Measurements from ENCODE around the gene SNRK.

The SNRK gene

DNA sequence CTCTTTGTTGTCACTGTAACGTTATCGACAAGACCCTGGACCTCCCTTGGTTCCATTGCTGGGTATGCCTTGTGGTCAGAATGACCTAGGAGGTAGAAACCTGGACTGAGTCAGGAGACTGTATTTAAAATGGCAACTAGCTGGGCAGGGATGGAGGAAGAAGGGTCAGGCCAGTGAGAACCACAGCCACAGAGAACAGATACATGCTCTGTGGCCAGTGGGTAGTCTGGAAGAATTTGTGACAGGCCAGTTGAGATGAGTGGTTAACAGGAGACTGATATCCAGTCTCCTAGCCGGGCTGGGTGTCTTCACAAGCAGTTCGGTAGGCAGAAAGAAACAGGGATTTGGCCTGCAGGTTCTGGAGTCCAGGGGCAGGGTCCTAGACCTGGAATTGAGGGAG is 58.9 kb downstream of the SNRK start:
- TF ChIP-seq EZH2 (IDR thresholded peaks at IDR 0.05; ENCODE audit: borderline replicate concordance, low read depth, low read length, severe bottlenecking): no peak
- TF ChIP-seq, protein P1, sequence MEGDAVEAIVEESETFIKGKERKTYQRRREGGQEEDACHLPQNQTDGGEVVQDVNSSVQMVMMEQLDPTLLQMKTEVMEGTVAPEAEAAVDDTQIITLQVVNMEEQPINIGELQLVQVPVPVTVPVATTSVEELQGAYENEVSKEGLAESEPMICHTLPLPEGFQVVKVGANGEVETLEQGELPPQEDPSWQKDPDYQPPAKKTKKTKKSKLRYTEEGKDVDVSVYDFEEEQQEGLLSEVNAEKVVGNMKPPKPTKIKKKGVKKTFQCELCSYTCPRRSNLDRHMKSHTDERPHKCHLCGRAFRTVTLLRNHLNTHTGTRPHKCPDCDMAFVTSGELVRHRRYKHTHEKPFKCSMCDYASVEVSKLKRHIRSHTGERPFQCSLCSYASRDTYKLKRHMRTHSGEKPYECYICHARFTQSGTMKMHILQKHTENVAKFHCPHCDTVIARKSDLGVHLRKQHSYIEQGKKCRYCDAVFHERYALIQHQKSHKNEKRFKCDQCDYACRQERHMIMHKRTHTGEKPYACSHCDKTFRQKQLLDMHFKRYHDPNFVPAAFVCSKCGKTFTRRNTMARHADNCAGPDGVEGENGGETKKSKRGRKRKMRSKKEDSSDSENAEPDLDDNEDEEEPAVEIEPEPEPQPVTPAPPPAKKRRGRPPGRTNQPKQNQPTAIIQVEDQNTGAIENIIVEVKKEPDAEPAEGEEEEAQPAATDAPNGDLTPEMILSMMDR (IDR thresholded peaks at IDR 0.05; ENCODE audit: borderline replicate concordance, extremely low read depth, low read length, poor library complexity, severe bottlenecking): no peak
- no peak for DNase-seq
- Histone ChIP-seq H3K79me2 (ENCODE audit: insufficient read depth, low read length) (peaks cover 7% of the 10 kb centered on the region), H3K9me3 (ENCODE audit: insufficient read depth, low read length, severe bottlenecking) (no peaks in the 10 kb centered on the region), H3K27me3 (ENCODE audit: insufficient read depth, low read length, poor library complexity) (no peaks in the 10 kb centered on the region), H3K36me3 (ENCODE audit: insufficient read depth, low read length) (peaks cover 87% of the 10 kb centered on the region), H3K4me2 (ENCODE audit: insufficient read depth, low read length) (no peak overlapping the region), H3K27ac (ENCODE audit: low read length) (peak overlapping the region; percentile 93), H3K4me3 (ENCODE audit: low read depth in 1 of 2, low read length in 2 of 2) (no peak overlapping the region), H2AFZ (ENCODE audit: low read depth, low read length) (no peak overlapping the region), H3K4me1 (ENCODE audit: insufficient read depth, low read length) (peaks cover 56% of the 10 kb centered on the region), H3K9ac (ENCODE audit: low read depth, low read length) (no peak overlapping the region), H4K20me1 (ENCODE audit: insufficient read depth, low read length) (0 out of 2 replicates have a peak, but pooled peaks cover 2% of the 10 kb centered on the region)
- ATAC-seq (ENCODE audit: insufficient read depth, low read depth): no peak

DNA sequence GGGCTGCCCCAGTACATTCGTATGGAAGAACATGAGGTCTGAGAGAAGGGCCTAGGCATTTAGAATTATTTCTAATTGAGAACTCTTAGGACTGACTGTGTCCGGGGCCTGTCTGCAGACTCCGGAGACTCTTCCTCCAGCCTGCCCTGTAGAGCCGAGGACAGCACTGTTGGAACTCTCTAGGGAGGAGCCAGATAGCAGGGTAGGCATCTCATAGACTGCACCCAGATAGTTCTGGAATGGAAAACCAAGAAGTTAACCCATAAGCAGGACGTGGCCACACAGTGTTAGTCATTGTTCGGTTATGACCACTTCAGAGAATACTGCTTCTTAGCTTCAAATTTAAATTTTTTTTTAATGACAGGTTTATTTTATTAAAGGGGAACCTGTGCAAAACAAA is 59.5 kb downstream of the SNRK start:
- Histone ChIP-seq H3K27me3 (ENCODE audit: insufficient read depth, low read length, poor library complexity) (no peaks in the 10 kb centered on the region), H3K4me2 (ENCODE audit: insufficient read depth, low read length) (peak overlapping the region; percentile 16; the same call in 1 of the 2 replicates), H4K20me1 (ENCODE audit: insufficient read depth, low read length) (no peaks in the 10 kb centered on the region), H3K79me2 (ENCODE audit: insufficient read depth, low read length) (peaks cover under 1% of the 10 kb centered on the region), H2AFZ (ENCODE audit: low read depth, low read length) (no peak overlapping the region), H3K9me3 (ENCODE audit: insufficient read depth, low read length, severe bottlenecking) (no peaks in the 10 kb centered on the region), H3K4me1 (ENCODE audit: insufficient read depth, low read length) (peaks cover 56% of the 10 kb centered on the region), H3K27ac (ENCODE audit: low read length) (peak overlapping the region; percentile 93), H3K9ac (ENCODE audit: low read depth, low read length) (0 out of 2 replicates have a peak overlapping the region, but pooled peaks have one; percentile 29), H3K36me3 (ENCODE audit: insufficient read depth, low read length) (peaks cover 87% of the 10 kb centered on the region), H3K4me3 (ENCODE audit: low read depth in 1 of 2, low read length in 2 of 2) (no peak overlapping the region)
- ATAC-seq (ENCODE audit: insufficient read depth, low read depth) (peak; percentile 44), DNase-seq (peak; percentile 20)
- TF ChIP-seq, protein P1 (IDR thresholded peaks at IDR 0.05; ENCODE audit: borderline replicate concordance, extremely low read depth, low read length, poor library complexity, severe bottlenecking): no peak
- no peak for TF ChIP-seq EZH2 (IDR thresholded peaks at IDR 0.05; ENCODE audit: borderline replicate concordance, low read depth, low read length, severe bottlenecking)

GRCh38 chr3:43346978-43347749 is 60.8 kb downstream of the SNRK start:
- Histone ChIP-seq H3K4me1 (ENCODE audit: insufficient read depth, low read length) (peaks cover 56% of the 10 kb centered on the region), H3K79me2 (ENCODE audit: insufficient read depth, low read length) (no peaks in the 10 kb centered on the region), H2AFZ (ENCODE audit: low read depth, low read length) (no peak overlapping the region), H3K4me3 (ENCODE audit: low read depth in 1 of 2, low read length in 2 of 2) (no peak overlapping the region), H4K20me1 (ENCODE audit: insufficient read depth, low read length) (no peaks in the 10 kb centered on the region), H3K36me3 (ENCODE audit: insufficient read depth, low read length) (peaks cover 82% of the 10 kb centered on the region), H3K27me3 (ENCODE audit: insufficient read depth, low read length, poor library complexity) (no peaks in the 10 kb centered on the region), H3K9me3 (ENCODE audit: insufficient read depth, low read length, severe bottlenecking) (peaks cover 5% of the 10 kb centered on the region), H3K9ac (ENCODE audit: low read depth, low read length) (peak overlapping the region; percentile 46), H3K27ac (ENCODE audit: low read length) (peak overlapping the region; percentile 93), H3K4me2 (ENCODE audit: insufficient read depth, low read length) (peak overlapping the region; percentile 29)
- TF ChIP-seq, protein P1 (IDR thresholded peaks at IDR 0.05; ENCODE audit: borderline replicate concordance, extremely low read depth, low read length, poor library complexity, severe bottlenecking): no peak
- TF ChIP-seq EZH2 (IDR thresholded peaks at IDR 0.05; ENCODE audit: borderline replicate concordance, low read depth, low read length, severe bottlenecking): no peak
- DNase-seq (peak; percentile 70), ATAC-seq (ENCODE audit: insufficient read depth, low read depth) (peak; percentile 84)

All from DND-41 (cell line).